HG02763 (cell line): Measurements from ENCODE around the gene SLC6A18.
"Not testable (repeated sequence)": the region's sequence is repeated elsewhere in the genome, so short reads cannot be mapped to it uniquely, and the experiment has no call there.

Experiments used
- ATAC-seq: cut with Tn5 transposase; IDR thresholded peaks from one replicate; pipeline ENCODE4 v1.9.1; 2021; ENCODE audit warnings: mild to moderate bottlenecking, moderate library complexity; ENCODE audit not compliant: unreplicated experiment

Gene SLC6A18

GRCh38 chr5:1273745-1274144 is 48.6 kb downstream of the SLC6A18 start:
- ATAC-seq: no peak

GRCh38 chr5:1274471-1274870 is 49.3 kb downstream of the SLC6A18 start:
- ATAC-seq: no peak

GRCh38 chr5:1275397-1276391 is 50.5 kb downstream of the SLC6A18 start:
- not testable (repeated sequence) for ATAC-seq

- no peak for ATAC-seq
These were observed 51.7 kb downstream of the SLC6A18 start for GRCh38 chr5:1276930-1277329.

GRCh38 chr5:1277331-1277730 is 52.1 kb downstream of the SLC6A18 start:
- no peak for ATAC-seq

- ATAC-seq: no peak
These were observed 52.6 kb downstream of the SLC6A18 start for GRCh38 chr5:1277781-1278180.

- ATAC-seq: no peak
These were observed 53.0 kb downstream of the SLC6A18 start for GRCh38 chr5:1278216-1278615.

GRCh38 chr5:1278656-1279442 is 53.7 kb downstream of the SLC6A18 start:
- no peak for ATAC-seq

GRCh38 chr5:1279443-1280151 is 54.4 kb downstream of the SLC6A18 start:
- no peak for ATAC-seq

- ATAC-seq: no peak
These were observed 55.2 kb downstream of the SLC6A18 start for GRCh38 chr5:1280177-1281037.

- no peak for ATAC-seq
These were observed 56.1 kb downstream of the SLC6A18 start for GRCh38 chr5:1281038-1281882.

GRCh38 chr5:1282131-1282992 is 57.2 kb downstream of the SLC6A18 start:
- ATAC-seq: no peak

- not testable (repeated sequence) for ATAC-seq
These were observed 58.0 kb downstream of the SLC6A18 start for GRCh38 chr5:1282993-1283728.

- ATAC-seq: not testable (repeated sequence)
These were observed 58.5 kb downstream of the SLC6A18 start for GRCh38 chr5:1283729-1284041.

- not testable (repeated sequence) for ATAC-seq
These were observed 59.3 kb downstream of the SLC6A18 start for GRCh38 chr5:1284336-1284970.

GRCh38 chr5:1285141-1285540 is 60.0 kb downstream of the SLC6A18 start:
- ATAC-seq: no peak

GRCh38 chr5:1285883-1286291 is 60.7 kb downstream of the SLC6A18 start:
- no peak for ATAC-seq
